Mucosa of descending colon (tissue), 3 donors: Measurements from ENCODE around the gene GC. TPM values are rescaled to one million over a fixed set of nuclear protein-coding genes. Genes with fewer than 3 reads are reported as not detected.

ENCODE experiments used
- ATAC-seq: fragments of 200-7000 bp; cut with Tn5 transposase; one replicate; pipeline ENCODE4 v1.9.1; 2020; ENCODE audit warnings: mild to moderate bottlenecking, moderate library complexity
- DNase-seq, 3 donors: peaks; one replicate each; pipeline ENCODE4 v3.0.0-alpha.2; 2020
- H3K36me3 ChIP-seq: fragments of 200-600 bp; one replicate; pipeline ENCODE4 v1.8.0; 2021; ENCODE audit warnings: low read depth, mild to moderate bottlenecking
- H3K4me1 ChIP-seq: fragments of 200-600 bp; one replicate; pipeline ENCODE4 v1.8.0; 2021; ENCODE audit warnings: low read depth, mild to moderate bottlenecking
- H3K4me3 ChIP-seq: fragments of 200-600 bp; one replicate; pipeline ENCODE4 v1.8.0; 2021; ENCODE audit warnings: mild to moderate bottlenecking
- H3K9me3 ChIP-seq: fragments of 200-600 bp; one replicate; pipeline ENCODE4 v1.8.0; 2021; ENCODE audit warnings: mild to moderate bottlenecking
- CTCF ChIP-seq: fragments of 200-600 bp; IDR thresholded peaks from one replicate; pipeline ENCODE4 v1.8.0; 2022; ENCODE audit warnings: antibody characterized with exemption, mild to moderate bottlenecking
- intact Hi-C, 2 donors: fragments of 100-400 bp; cut with DNase I in 1 of 2; cut with micrococcal nuclease in 1 of 2; formaldehyde crosslinking; loops; one replicate each; pipeline versions ENCODE4 v1.11.0 to v1.11.1; 2022; cut with DNase I, micrococcal nuclease
- total RNA-seq, 3 donors: library from RNA; stranded (reverse); fragmentation: NEBNext Ultra II Directional in 2 of 3; extraction: Animal tissue kit (Norgen Biotek cat#: 25700) in 2 of 3; gene quantifications; one replicate each; pipeline versions ENCODE4 v1.2.1 to v1.2.4, GENCODE V29; 2021 to 2023
- donor health status: DM: no; HTN: no; CAD: no; lungs with moderate emphysema.
- donor health status: DM: no; HTN: no; CAD: no.
- donor health status: DM: no; HTN: yes; CAD: no.

The GC gene
- total RNA-seq, 3 donors from 2014 or later: 0.29 TPM; not detected in 2

- H3K4me3 ChIP-seq: no peak overlapping the region
- H3K36me3 ChIP-seq: no peaks in the 10 kb centered on the region
- DNase-seq (no peak), ATAC-seq (no peak)
- no peak for TF ChIP-seq CTCF
- no peaks in the 10 kb centered on the region for H3K9me3 ChIP-seq
- intact Hi-C loops: no loop called here
- H3K4me1 ChIP-seq: no peaks in the 10 kb centered on the region
Measured at GRCh38 chr4:71698141-71698540, 85.7 kb downstream of the GC start.

- H3K4me3 ChIP-seq: no peak overlapping the region
- no peak for ATAC-seq
- H3K4me1 ChIP-seq: no peaks in the 10 kb centered on the region
- intact Hi-C loops: no loop called here
- H3K9me3 ChIP-seq: no peaks in the 10 kb centered on the region
- no peak for TF ChIP-seq CTCF
- H3K36me3 ChIP-seq: no peaks in the 10 kb centered on the region
- DNase-seq: no peak
Measured at GRCh38 chr4:71697031-71697430, 86.8 kb downstream of the GC start.

GRCh38 chr4:71694961-71695360, 88.9 kb downstream of the GC start:
- intact Hi-C loops: no loop called here
- DNase-seq: no peak
- no peak for ATAC-seq
- Histone ChIP-seq H3K36me3 (no peaks in the 10 kb centered on the region), H3K9me3 (no peaks in the 10 kb centered on the region), H3K4me1 (no peaks in the 10 kb centered on the region), H3K4me3 (no peak overlapping the region)
- TF ChIP-seq CTCF: no peak

GRCh38 chr4:71692963-71693362, 90.9 kb downstream of the GC start:
- intact Hi-C loops: no loop called here
- Histone ChIP-seq H3K4me1 (no peaks in the 10 kb centered on the region), H3K4me3 (no peak overlapping the region), H3K9me3 (no peaks in the 10 kb centered on the region), H3K36me3 (no peaks in the 10 kb centered on the region)
- ATAC-seq: no peak
- no peak for DNase-seq
- no peak for TF ChIP-seq CTCF

- no peaks in the 10 kb centered on the region for H3K9me3 ChIP-seq
- intact Hi-C loops: no loop called here
- H3K4me3 ChIP-seq: no peak overlapping the region
- no peaks in the 10 kb centered on the region for H3K36me3 ChIP-seq
- peak; percentile 19 for ATAC-seq
- no peak for DNase-seq
- no peaks in the 10 kb centered on the region for H3K4me1 ChIP-seq
- no peak for TF ChIP-seq CTCF
Measured at GRCh38 chr4:71692198-71692597, 91.7 kb downstream of the GC start.

Other genes with a start within 250 kb of the GC start
- gene NPFFR2, start 247.9 kb upstream of the GC start, total RNA-seq: not detected